SK-N-SH (cell line): Measurements from ENCODE around the gene CACNA2D1. TPM values are rescaled to one million over a fixed set of nuclear protein-coding genes. Genes with fewer than 3 reads are reported as not detected.

Experiments used
- CTCF ChIA-PET: fragments of 300-600, 350-600 bp; formaldehyde crosslinking; extraction: SDS; loops from one replicate; lab custom pipeline; 2021; lab: Yijun Ruan, JAX
- POLR2A ChIA-PET: fragments of 350-600 bp; sonication (Branson Sonifier 250); formaldehyde crosslinking; extraction: SDS; loops from one replicate; lab custom pipeline; 2020; ENCODE audit warnings: antibody characterized with exemption, inconsistent platforms; lab: Yijun Ruan, JAX
- DNase-seq: peaks from one replicate; pipeline ENCODE4 v3.0.0; 2012
- H2AFZ ChIP-seq: fragments of 200-600 bp; sonication (generic); 2 replicates; pipeline ENCODE4 v1.8.1; 2016; ENCODE audit warnings: antibody characterized with exemption, mild to moderate bottlenecking, low read depth
- H3F3A ChIP-seq: fragments of 200-600 bp; sonication (generic); replicated peaks from 2 replicates; pipeline ENCODE3; 2016; ENCODE audit warnings: antibody characterized with exemption, mild to moderate bottlenecking; ENCODE audit not compliant: insufficient read depth
- H3K27ac ChIP-seq, 2 experiments: fragments of 200-500 bp in 1 of 2; fragments of 200-600 bp in 1 of 2; sonication (Bioruptor generic) in 1 of 2; sonication (generic), shearing (Covaris generic) in 1 of 2; 2 replicates each; pipeline versions ENCODE4 v1.5.1 to v1.6.1; 2014 to 2016; ENCODE audit warnings: low read depth in 2 of 2, inconsistent platforms in 1 of 2, low read length in 1 of 2, mild to moderate bottlenecking in 1 of 2, mixed read lengths in 1 of 2
- H3K27me3 ChIP-seq: fragments of 200-600 bp; sonication (generic), shearing (Covaris generic); 2 replicates; pipeline ENCODE4 v1.6.1; 2016; ENCODE audit warnings: mixed run types; ENCODE audit not compliant: insufficient read depth
- H3K36me3 ChIP-seq, 2 experiments: fragments of 200-500 bp in 1 of 2; fragments of 200-600 bp in 1 of 2; sonication (Bioruptor generic) in 1 of 2; sonication (generic) in 1 of 2; replicated peaks in 1 of 2; 2 replicates each; pipeline versions ENCODE3 to v1.5.1; 2014 to 2016; ENCODE audit warnings: low read length in 1 of 2, mild to moderate bottlenecking in 1 of 2; ENCODE audit not compliant: insufficient read depth in 2 of 2, control insufficient read depth in 1 of 2
- H3K4me1 ChIP-seq, 2 experiments: fragments of 200-500 bp in 1 of 2; fragments of 200-600 bp in 1 of 2; sonication (Bioruptor generic) in 1 of 2; sonication (generic), shearing (Covaris generic) in 1 of 2; 2 replicates each; pipeline versions ENCODE4 v1.5.1 to v1.6.1; 2014 to 2016; ENCODE audit warnings: low read depth in 1 of 2, low read length in 1 of 2, mixed run types in 1 of 2; ENCODE audit not compliant: insufficient read depth in 2 of 2, control insufficient read depth in 1 of 2
- H3K4me2 ChIP-seq: fragments of 200-600 bp; sonication (generic), shearing (Covaris generic); 2 replicates; pipeline ENCODE4 v1.6.1; 2017; ENCODE audit warnings: mixed run types
- H3K4me3 ChIP-seq, 2 experiments: fragments of 200-500 bp in 1 of 2; fragments of 200-600 bp in 1 of 2; sonication (Bioruptor generic) in 1 of 2; sonication (generic), shearing (Covaris generic) in 1 of 2; 2 replicates each; pipeline versions ENCODE4 v1.5.1 to v1.8.1; 2014 to 2016; ENCODE audit warnings: low read depth in 2 of 2, inconsistent platforms in 1 of 2, low read length in 1 of 2, mild to moderate bottlenecking in 1 of 2, mixed read lengths in 1 of 2, moderate library complexity in 1 of 2
- H3K79me2 ChIP-seq: fragments of 200-600 bp; sonication (generic); 2 replicates; pipeline ENCODE4 v1.8.1; 2017; ENCODE audit warnings: mild to moderate bottlenecking; ENCODE audit not compliant: insufficient read depth
- H3K9ac ChIP-seq: fragments of 200-600 bp; sonication (generic); 2 replicates; pipeline ENCODE4 v1.6.1; 2017; ENCODE audit warnings: mixed run types
- H3K9me2 ChIP-seq: fragments of 200-600 bp; sonication (generic); 2 replicates; pipeline ENCODE4 v1.6.1; 2017; ENCODE audit warnings: mixed run types
- H3K9me3 ChIP-seq: fragments of 200-600 bp; sonication (generic); 2 replicates; pipeline ENCODE4 v1.6.1; 2017; ENCODE audit warnings: mixed run types, mild to moderate bottlenecking, moderate library complexity
- H4K20me1 ChIP-seq: fragments of 200-600 bp; sonication (generic); 2 replicates; pipeline ENCODE4 v1.6.1; 2017; ENCODE audit warnings: mild to moderate bottlenecking, mixed run types; ENCODE audit not compliant: insufficient read depth
- CHD2 ChIP-seq: fragments of 150-350 bp; IDR thresholded peaks from 2 replicates; pipeline ENCODE4 v1.6.1; 2018; ENCODE audit warnings: low read length; ENCODE audit not compliant: partially characterized antibody
- EZH2phosphoT487 ChIP-seq: fragments of 200-600 bp; sonication (generic); IDR thresholded peaks from 2 replicates; pipeline ENCODE4 v1.6.1; 2017; ENCODE audit warnings: low read depth, mixed run types, mild to moderate bottlenecking, antibody characterized with exemption, moderate library complexity, borderline replicate concordance
- FOXJ3 ChIP-seq: sonication (generic); formaldehyde crosslinking; IDR thresholded peaks from 2 replicates; pipeline ENCODE4 v1.5.1; 2020; ENCODE audit warnings: mild to moderate bottlenecking, missing genetic modification reagents
- FOXM1 ChIP-seq: IDR thresholded peaks from 2 replicates; pipeline ENCODE4 v1.4.0; 2012; ENCODE audit warnings: low read depth, mild to moderate bottlenecking
- GABPA ChIP-seq: IDR thresholded peaks from 2 replicates; pipeline ENCODE4 v1.4.0; 2012; ENCODE audit warnings: low read depth, mild to moderate bottlenecking
- IRF3 ChIP-seq: fragments of 150-350 bp; IDR thresholded peaks from 2 replicates; pipeline ENCODE4 v1.6.1; 2016; ENCODE audit warnings: mild to moderate bottlenecking, low read depth, low read length
- JUND ChIP-seq: IDR thresholded peaks from 2 replicates; pipeline ENCODE4 v1.4.0; 2012
- MXI1 ChIP-seq: IDR thresholded peaks from 2 replicates; pipeline ENCODE4 v1.6.1; 2012; ENCODE audit warnings: mild to moderate bottlenecking, low read depth, low read length, improper control_type of control experiment
- NRF1 ChIP-seq: IDR thresholded peaks from 2 replicates; pipeline ENCODE4 v1.6.1; 2012; ENCODE audit warnings: low read depth, mild to moderate bottlenecking, low read length
- PBX3 ChIP-seq: IDR thresholded peaks from 2 replicates; pipeline ENCODE4; 2012
- RCOR1 ChIP-seq: fragments of 150-350 bp; IDR thresholded peaks from 2 replicates; pipeline ENCODE4 v1.6.1; 2017; ENCODE audit warnings: antibody characterized with exemption, low read length
- SIN3A ChIP-seq: IDR thresholded peaks from 2 replicates; pipeline ENCODE4 v1.6.1; 2012; ENCODE audit warnings: low read depth, mild to moderate bottlenecking, low read length, moderate library complexity, borderline replicate concordance
- TAF1 ChIP-seq: IDR thresholded peaks from 2 replicates; pipeline ENCODE4 v1.6.1; 2012; ENCODE audit warnings: low read depth, mild to moderate bottlenecking, low read length, moderate library complexity, borderline replicate concordance
- TCF12 ChIP-seq: IDR thresholded peaks from 2 replicates; pipeline ENCODE4 v1.4.0; 2012
- USF1 ChIP-seq: IDR thresholded peaks from 2 replicates; pipeline ENCODE4 v1.4.0; 2012; ENCODE audit warnings: low read depth, borderline replicate concordance
- WGBS: methylation state at CpG from one replicate; pipeline ENCODE4 v1.1.6; 2017; ENCODE audit warnings: low lambda C conversion rate; 5-methylcytosine and 5-hydroxymethylcytosine counted together
- polyA plus RNA-seq, 3 experiments: library from polyadenylated mRNA; depleted of rRNA; stranded (reverse); fragments of >200 nt; gene quantifications; 2 replicates each; pipeline ENCODE4 v1.2.3, GENCODE V29; 2012

The CACNA2D1 gene
- polyA plus RNA-seq, 1 of the 3 experiments (the other 2 are of a cell fraction) = 3.4 TPM

GRCh38 chr7:82358923-82359322 lies 84.7 kb downstream of the CACNA2D1 start (continued):
- no peak for TF ChIP-seq SIN3A

GRCh38 chr7:82358009-82358578 lies 85.5 kb downstream of the CACNA2D1 start:
- H3K9ac ChIP-seq = no peak overlapping the region
- H2AFZ ChIP-seq = no peak overlapping the region
- H4K20me1 ChIP-seq = no peaks in the 10 kb centered on the region
- H3K4me1 ChIP-seq = peaks cover 0 to 13% of the 10 kb centered on the region in 2 experiments; a peak in 2 of 4 replicates
- CTCF ChIA-PET = interaction anchor here (1.0 to 3.0 kb wide), 5 partner anchors 9 to 371 kb away, joined by 3 to 16 read pairs (median 5); no protein-coding TSS in a partner anchor
- no peak for TF ChIP-seq IRF3
- TF ChIP-seq USF1 = no peak
- no peak for TF ChIP-seq TAF1
- TF ChIP-seq FOXJ3 (CRISPR knock-in tag) = no peak
- TF ChIP-seq EZH2phosphoT487 = no peak
- no peak for TF ChIP-seq PBX3
- TF ChIP-seq GABPA = no peak
- no peak for TF ChIP-seq TCF12
- TF ChIP-seq NRF1 = no peak
- TF ChIP-seq MXI1 = no peak
- no peak for TF ChIP-seq CHD2
- peaks cover 17% of the 10 kb centered on the region for H3F3A ChIP-seq
- no peaks in the 10 kb centered on the region for H3K79me2 ChIP-seq
- DNase-seq = no peak
- no peak overlapping the region; a peak in 1 of 4 replicates for H3K27ac ChIP-seq
- H3K4me2 ChIP-seq = no peak overlapping the region
- no peaks in the 10 kb centered on the region for H3K27me3 ChIP-seq
- no peaks in the 10 kb centered on the region for H3K36me3 ChIP-seq
- H3K9me3 ChIP-seq = no peaks in the 10 kb centered on the region
- no peak overlapping the region for H3K4me3 ChIP-seq
- H3K9me2 ChIP-seq = no peaks in the 10 kb centered on the region
- POLR2A ChIA-PET = interaction anchor here (1.4 kb wide), 1 partner anchor 78 kb away, joined by 3 read pairs; no protein-coding TSS in a partner anchor
- WGBS = 86% methylated on average over 2 of the region's 2 CpGs

GRCh38 chr7:82348251-82348650 lies 95.3 kb downstream of the CACNA2D1 start:
- Histone ChIP-seq H3K9me2 (no peaks in the 10 kb centered on the region), H3K27me3 (no peaks in the 10 kb centered on the region), H3F3A (no peaks in the 10 kb centered on the region), H2AFZ (no peak overlapping the region), H3K4me2 (no peak overlapping the region), H3K4me3 (no peak overlapping the region), H3K9me3 (no peaks in the 10 kb centered on the region), H4K20me1 (no peaks in the 10 kb centered on the region), H3K4me1 (peaks cover 0 to 22% of the 10 kb centered on the region in 2 experiments; a peak in 3 of 4 replicates), H3K36me3 (peaks cover 0 to 19% of the 10 kb centered on the region in 2 experiments), H3K27ac (peak overlapping the region in 1 of 2 experiments; percentile 53; a peak in 2 of 4 replicates), H3K79me2 (no peaks in the 10 kb centered on the region), H3K9ac (no peak overlapping the region)
- no peak for DNase-seq
- TF ChIP-seq JUND = no peak
- TF ChIP-seq RCOR1 = no peak
- TF ChIP-seq FOXM1 = no peak
- no peak for TF ChIP-seq IRF3
- TF ChIP-seq PBX3 = no peak
- 80% methylated on average over 5 of the region's 5 CpGs for WGBS
- ChIA-PET POLR2A (no interaction called here), CTCF (interaction anchor here (2.2 to 3.2 kb wide), 2 partner anchors 10 kb away, joined by 7 to 16 read pairs; no protein-coding TSS in a partner anchor)
